ENCODE measurements around the gene TRIM74. TPM values are rescaled to one million over a fixed set of nuclear protein-coding genes. Genes with fewer than 3 reads are reported as not detected.
"Not testable (repeated sequence)": the region's sequence is repeated elsewhere in the genome, so short reads cannot be mapped to it uniquely, and the experiment has no call there.

TRIM74 gene
- total RNA-seq, 1 donor from 2014 or later = 0.36 TPM

DNA sequence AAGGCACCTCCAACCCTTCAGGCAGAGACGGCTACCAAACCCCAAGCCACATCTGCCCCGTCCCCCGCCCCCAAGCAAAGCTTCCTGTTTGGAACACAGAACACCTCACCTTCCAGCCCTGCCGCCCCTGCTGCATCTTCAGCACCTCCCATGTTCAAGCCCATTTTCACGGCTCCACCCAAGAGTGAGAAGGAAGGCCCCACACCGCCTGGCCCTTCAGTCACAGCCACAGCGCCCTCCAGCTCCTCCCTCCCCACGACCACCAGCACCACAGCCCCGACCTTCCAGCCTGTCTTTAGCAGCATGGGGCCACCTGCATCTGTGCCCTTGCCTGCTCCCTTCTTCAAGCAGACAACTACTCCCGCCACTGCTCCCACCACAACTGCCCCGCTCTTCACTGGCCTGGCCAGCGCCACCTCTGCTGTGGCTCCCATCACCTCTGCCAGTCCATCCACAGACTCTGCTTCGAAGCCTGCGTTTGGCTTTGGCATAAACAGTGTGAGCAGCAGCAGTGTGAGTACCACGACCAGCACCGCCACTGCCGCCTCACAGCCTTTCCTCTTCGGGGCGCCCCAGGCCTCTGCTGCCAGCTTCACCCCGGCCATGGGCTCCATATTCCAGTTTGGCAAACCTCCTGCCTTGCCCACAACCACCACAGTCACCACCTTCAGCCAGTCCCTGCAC lies 27.1 kb downstream of the TRIM74 start:
- peaks cover 10% of the 10 kb centered on the region for H3K36me3 Mint-ChIP-seq
- not testable (repeated sequence) for H3K4me3 ChIP-seq; H3K4me1 ChIP-seq; H3K4me2 ChIP-seq; H3K4me1 Mint-ChIP-seq; H3K27me3 ChIP-seq; H3K9me3 ChIP-seq (ENCODE audit: low read depth); H3K27ac Mint-ChIP-seq; H3K27ac ChIP-seq; H3K79me2 ChIP-seq (ENCODE audit: low read depth); H3F3A ChIP-seq (ENCODE audit: low read depth); H3K9ac ChIP-seq; H3K4me3 Mint-ChIP-seq; DNase-seq (ENCODE audit: low spot score); H4K20me1 ChIP-seq (ENCODE audit: low read depth); H3K9me3 Mint-ChIP-seq; H2AFZ ChIP-seq (replicated peaks); H3K36me3 ChIP-seq; H3K27me3 Mint-ChIP-seq (ENCODE audit: insufficient read depth, low read depth)

- not testable (repeated sequence) for H3K27ac ChIP-seq; H3K4me3 ChIP-seq; H3K4me1 ChIP-seq; H3K36me3 ChIP-seq; H3K27me3 ChIP-seq; H3K27me3 Mint-ChIP-seq (ENCODE audit: insufficient read depth, low read depth); DNase-seq (ENCODE audit: low spot score); H3K4me3 Mint-ChIP-seq; H3K4me2 ChIP-seq; H3K9me3 ChIP-seq (ENCODE audit: low read depth); H2AFZ ChIP-seq (replicated peaks); H3F3A ChIP-seq (ENCODE audit: low read depth); H3K9me3 Mint-ChIP-seq; H3K9ac ChIP-seq; H3K27ac Mint-ChIP-seq
- Mint-ChIP-seq H3K36me3 (peaks cover 22% of the 10 kb centered on the region), H3K4me1 (peaks cover 18% of the 10 kb centered on the region)
- H3K79me2 ChIP-seq (ENCODE audit: low read depth) = peaks cover 35% of the 10 kb centered on the region
- peaks cover 17% of the 10 kb centered on the region for H4K20me1 ChIP-seq (ENCODE audit: low read depth)
Measured at GRCh38 chr7:72928216-72928615, 41.0 kb downstream of the TRIM74 start.

DNA sequence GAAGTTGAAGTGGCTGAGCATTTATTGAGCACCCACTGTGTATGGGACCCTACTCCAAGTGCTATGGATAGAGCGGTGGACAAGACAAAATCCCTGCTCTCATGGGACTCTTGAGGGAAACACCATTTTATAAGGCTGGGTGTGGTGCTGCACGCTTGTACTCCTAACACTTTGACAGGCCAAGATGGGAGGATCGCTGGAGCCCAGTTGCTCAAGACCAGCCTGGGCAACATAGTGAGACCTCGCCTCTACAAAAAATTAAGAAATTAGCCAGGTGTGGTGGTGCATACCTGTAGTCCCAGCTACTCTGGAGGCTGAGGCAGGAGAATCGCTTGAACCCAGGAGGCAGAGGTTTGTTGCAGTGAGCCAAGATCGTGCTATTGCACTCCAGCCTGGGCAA lies 41.5 kb downstream of the TRIM74 start:
- not testable (repeated sequence) for H3K27ac ChIP-seq; H3K9me3 ChIP-seq (ENCODE audit: low read depth); H3K36me3 ChIP-seq; H3K4me3 ChIP-seq; H3K27me3 Mint-ChIP-seq (ENCODE audit: insufficient read depth, low read depth); H3F3A ChIP-seq (ENCODE audit: low read depth); H3K27ac Mint-ChIP-seq; H3K4me2 ChIP-seq; H3K4me3 Mint-ChIP-seq; H3K9ac ChIP-seq; DNase-seq (ENCODE audit: low spot score); H2AFZ ChIP-seq (replicated peaks); H3K27me3 ChIP-seq; H3K9me3 Mint-ChIP-seq; H3K4me1 ChIP-seq
- Histone ChIP-seq H3K79me2 (ENCODE audit: low read depth) (peaks cover 35% of the 10 kb centered on the region), H4K20me1 (ENCODE audit: low read depth) (peaks cover 17% of the 10 kb centered on the region)
- peaks cover 20% of the 10 kb centered on the region for H3K4me1 Mint-ChIP-seq
- peaks cover 22% of the 10 kb centered on the region for H3K36me3 Mint-ChIP-seq

DNA sequence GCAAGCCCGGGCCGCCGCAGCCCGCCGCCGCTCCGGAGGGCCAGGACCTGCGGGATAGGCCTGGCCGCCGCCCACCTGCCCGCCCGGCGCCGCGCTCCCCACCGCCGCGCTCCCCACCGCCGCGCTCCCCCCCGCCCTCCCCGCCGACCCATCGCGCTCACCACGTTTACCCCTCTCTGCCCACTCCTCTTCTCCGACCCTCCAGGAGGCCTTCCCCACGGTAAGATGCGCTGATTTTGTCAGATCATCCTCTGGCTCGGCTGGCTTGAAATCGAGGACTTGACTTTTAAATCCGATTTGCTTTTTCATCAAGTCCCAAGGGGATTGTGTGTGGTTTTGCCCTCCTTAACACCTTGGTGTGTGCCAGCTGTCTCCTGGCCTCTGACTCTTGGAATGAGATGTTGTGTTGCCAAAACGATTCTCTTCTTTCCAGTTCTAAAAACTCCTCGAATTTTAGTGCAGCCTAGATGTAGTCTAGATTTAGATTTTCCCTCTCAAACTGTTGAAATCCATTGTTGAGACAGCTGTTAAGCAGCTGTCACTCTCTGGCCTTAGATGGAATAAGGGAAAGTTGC lies 43.6 kb downstream of the TRIM74 start:
- H3F3A ChIP-seq (ENCODE audit: low read depth) = peaks cover 8% of the 10 kb centered on the region
- peak overlapping the region; percentile 88 for H3K4me2 ChIP-seq
- peaks cover 49% of the 10 kb centered on the region for H3K79me2 ChIP-seq (ENCODE audit: low read depth)
- DNase-seq (ENCODE audit: low spot score) = no peak
- peaks cover 7% of the 10 kb centered on the region for H3K36me3 ChIP-seq
- peak overlapping the region; percentile 97 for H3K9ac ChIP-seq
- peaks cover 6% of the 10 kb centered on the region for H3K4me1 ChIP-seq
- TF ChIP-seq, protein P1, sequence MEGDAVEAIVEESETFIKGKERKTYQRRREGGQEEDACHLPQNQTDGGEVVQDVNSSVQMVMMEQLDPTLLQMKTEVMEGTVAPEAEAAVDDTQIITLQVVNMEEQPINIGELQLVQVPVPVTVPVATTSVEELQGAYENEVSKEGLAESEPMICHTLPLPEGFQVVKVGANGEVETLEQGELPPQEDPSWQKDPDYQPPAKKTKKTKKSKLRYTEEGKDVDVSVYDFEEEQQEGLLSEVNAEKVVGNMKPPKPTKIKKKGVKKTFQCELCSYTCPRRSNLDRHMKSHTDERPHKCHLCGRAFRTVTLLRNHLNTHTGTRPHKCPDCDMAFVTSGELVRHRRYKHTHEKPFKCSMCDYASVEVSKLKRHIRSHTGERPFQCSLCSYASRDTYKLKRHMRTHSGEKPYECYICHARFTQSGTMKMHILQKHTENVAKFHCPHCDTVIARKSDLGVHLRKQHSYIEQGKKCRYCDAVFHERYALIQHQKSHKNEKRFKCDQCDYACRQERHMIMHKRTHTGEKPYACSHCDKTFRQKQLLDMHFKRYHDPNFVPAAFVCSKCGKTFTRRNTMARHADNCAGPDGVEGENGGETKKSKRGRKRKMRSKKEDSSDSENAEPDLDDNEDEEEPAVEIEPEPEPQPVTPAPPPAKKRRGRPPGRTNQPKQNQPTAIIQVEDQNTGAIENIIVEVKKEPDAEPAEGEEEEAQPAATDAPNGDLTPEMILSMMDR (IDR thresholded peaks at IDR 0.05) = no peak
- no peak for TF ChIP-seq EZH2phosphoT487 (IDR thresholded peaks at IDR 0.05)
- no peak for TF ChIP-seq EZH2 (IDR thresholded peaks at IDR 0.05)
- peak overlapping the region; percentile 80 for H3K4me3 ChIP-seq
- H3K27ac Mint-ChIP-seq = peak overlapping the region; percentile 92
- no peaks in the 10 kb centered on the region for H3K9me3 ChIP-seq (ENCODE audit: low read depth)
- H3K4me1 Mint-ChIP-seq = peaks cover 20% of the 10 kb centered on the region
- H3K27ac ChIP-seq = peak overlapping the region; percentile 83
- peak overlapping the region; percentile 96 for H3K4me3 Mint-ChIP-seq
- peak overlapping the region; percentile 59 for H2AFZ ChIP-seq (replicated peaks)
- peaks cover 3% of the 10 kb centered on the region for H3K27me3 Mint-ChIP-seq (ENCODE audit: insufficient read depth, low read depth)
- H3K9me3 Mint-ChIP-seq = no peaks in the 10 kb centered on the region
- peaks cover 17% of the 10 kb centered on the region for H4K20me1 ChIP-seq (ENCODE audit: low read depth)
- H3K27me3 ChIP-seq = no peaks in the 10 kb centered on the region
- H3K36me3 Mint-ChIP-seq = peaks cover 23% of the 10 kb centered on the region

All from neural progenitor cell (in vitro differentiated cells).